ENCODE measurements around the gene NXN.
A peak's percentile ranks its signal among the peaks of the same experiment; 100 is the strongest.

- TF ChIP-seq POLR2AphosphoS5 (IDR thresholded peaks at IDR 0.05; ENCODE audit: insufficient read depth in 1 of 2, low read depth in 1 of 2): peak in 1 of 2 donors; percentile 21
- no peak for TF ChIP-seq CTCF (IDR thresholded peaks at IDR 0.05)
- TF ChIP-seq POLR2A (IDR thresholded peaks at IDR 0.05): no peak
Observed at GRCh38 chr17:915538-916201, 63.9 kb downstream of the NXN start.
